Type B pancreatic cell (in vitro differentiated cells): ENCODE measurements around the gene TM9SF1. TPM values are rescaled to one million over a fixed set of nuclear protein-coding genes. Genes with fewer than 3 reads are reported as not detected.

Source experiments
- DNase-seq: peaks from one replicate; pipeline ENCODE4 v3.0.0; 2021; ENCODE audit warnings: mixed read lengths; ENCODE audit not compliant: unreplicated experiment; ENCODE audit errors: extremely low spot score
- H3K27ac Mint-ChIP-seq: 2 replicates; pipeline ENCODE4 v1.8.0; 2021; ENCODE audit warnings: mild to moderate bottlenecking, mixed read lengths
- H3K27me3 Mint-ChIP-seq: 2 replicates; pipeline ENCODE4 v1.8.0; 2021; ENCODE audit warnings: mixed read lengths
- H3K36me3 Mint-ChIP-seq: 2 replicates; pipeline ENCODE4 v1.8.0; 2021; ENCODE audit warnings: mixed read lengths
- H3K4me1 Mint-ChIP-seq: one replicate; pipeline ENCODE4 v1.8.0; 2021; ENCODE audit warnings: mixed read lengths; ENCODE audit not compliant: unreplicated experiment
- H3K4me3 Mint-ChIP-seq: 2 replicates; pipeline ENCODE4 v1.8.0; 2021; ENCODE audit warnings: mild to moderate bottlenecking, mixed read lengths
- H3K9me3 Mint-ChIP-seq: 2 replicates; pipeline ENCODE4 v1.8.0; 2021; ENCODE audit warnings: mixed read lengths
- total RNA-seq: library from RNA; stranded (reverse); gene quantifications from 2 replicates; pipeline ENCODE4 v1.2.1, GENCODE V29; 2021; ENCODE audit warnings: low replicate concordance
- TF ChIP-seq, protein P1 (sequence below): fragments of 200-600 bp; sonication (generic); conservative IDR thresholded peaks from 2 replicates; pipeline ENCODE4 v1.5.0; 2021; ENCODE audit warnings: antibody characterized with exemption, mild to moderate bottlenecking

TM9SF1 gene
- total RNA-seq, 1 donor from 2014 or later: 50.5 TPM

DNA sequence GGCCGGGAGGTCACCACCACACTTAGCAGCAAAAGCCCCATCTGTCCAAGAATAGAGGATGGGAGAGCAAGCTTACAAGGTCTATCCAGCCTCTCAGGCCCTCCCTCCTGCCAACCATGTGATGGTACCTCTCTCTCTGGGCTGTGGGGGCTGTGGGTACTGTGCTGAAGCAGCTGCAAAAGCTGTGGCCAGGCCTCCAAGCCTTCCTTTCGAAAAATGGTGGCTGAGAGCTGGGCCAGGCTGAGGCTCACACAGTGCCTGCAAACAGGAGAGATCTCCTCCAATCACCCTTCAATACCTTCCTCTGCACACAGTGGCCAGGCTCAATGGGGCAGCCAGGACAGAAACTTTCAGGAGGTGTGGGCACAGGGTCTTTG is 7.7 kb downstream of the TM9SF1 start:
- H3K4me3 Mint-ChIP-seq: peak overlapping the region; percentile 92
- peak overlapping the region; percentile 88 for H3K27ac Mint-ChIP-seq
- no peaks in the 10 kb centered on the region for H3K27me3 Mint-ChIP-seq
- TF ChIP-seq, protein P1, sequence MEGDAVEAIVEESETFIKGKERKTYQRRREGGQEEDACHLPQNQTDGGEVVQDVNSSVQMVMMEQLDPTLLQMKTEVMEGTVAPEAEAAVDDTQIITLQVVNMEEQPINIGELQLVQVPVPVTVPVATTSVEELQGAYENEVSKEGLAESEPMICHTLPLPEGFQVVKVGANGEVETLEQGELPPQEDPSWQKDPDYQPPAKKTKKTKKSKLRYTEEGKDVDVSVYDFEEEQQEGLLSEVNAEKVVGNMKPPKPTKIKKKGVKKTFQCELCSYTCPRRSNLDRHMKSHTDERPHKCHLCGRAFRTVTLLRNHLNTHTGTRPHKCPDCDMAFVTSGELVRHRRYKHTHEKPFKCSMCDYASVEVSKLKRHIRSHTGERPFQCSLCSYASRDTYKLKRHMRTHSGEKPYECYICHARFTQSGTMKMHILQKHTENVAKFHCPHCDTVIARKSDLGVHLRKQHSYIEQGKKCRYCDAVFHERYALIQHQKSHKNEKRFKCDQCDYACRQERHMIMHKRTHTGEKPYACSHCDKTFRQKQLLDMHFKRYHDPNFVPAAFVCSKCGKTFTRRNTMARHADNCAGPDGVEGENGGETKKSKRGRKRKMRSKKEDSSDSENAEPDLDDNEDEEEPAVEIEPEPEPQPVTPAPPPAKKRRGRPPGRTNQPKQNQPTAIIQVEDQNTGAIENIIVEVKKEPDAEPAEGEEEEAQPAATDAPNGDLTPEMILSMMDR: no peak
- peaks cover 19% of the 10 kb centered on the region for H3K4me1 Mint-ChIP-seq
- no peak for DNase-seq
- H3K9me3 Mint-ChIP-seq: no peaks in the 10 kb centered on the region
- peaks cover 9% of the 10 kb centered on the region for H3K36me3 Mint-ChIP-seq

DNA sequence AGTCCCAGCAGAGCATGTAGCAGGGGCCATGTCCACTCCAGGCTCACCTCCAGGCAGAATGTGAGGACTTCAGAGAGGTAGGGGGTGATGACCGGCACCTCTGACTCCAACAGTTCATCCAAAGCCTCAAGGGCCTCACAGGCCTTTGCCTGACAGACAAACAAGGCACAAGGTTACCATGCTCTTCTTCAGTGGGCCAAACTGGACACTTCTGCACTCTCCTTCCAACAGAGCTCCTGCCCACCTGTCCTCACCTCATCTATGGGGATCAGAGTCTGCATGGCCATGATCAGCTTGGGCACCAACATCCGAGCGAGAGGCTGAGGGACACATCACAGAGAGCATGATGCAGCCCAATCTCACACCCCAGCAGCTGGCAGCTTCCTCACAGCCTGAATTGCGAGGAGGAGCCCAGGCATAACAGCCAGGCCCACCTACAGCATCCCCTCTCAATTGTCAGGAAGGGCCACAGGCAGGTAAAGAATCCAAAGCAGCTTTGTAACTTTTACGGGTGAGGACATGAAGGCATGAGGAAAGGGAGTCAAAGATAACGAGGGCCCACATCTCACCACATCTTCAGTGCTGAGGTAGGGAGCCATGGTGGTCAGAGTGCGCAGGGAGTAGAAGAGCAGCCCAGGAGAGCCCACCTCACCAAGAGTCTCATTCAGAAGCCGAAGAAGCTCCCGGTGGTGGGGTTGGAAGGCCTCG is 8.3 kb downstream of the TM9SF1 start:
- H3K4me3 Mint-ChIP-seq: peak overlapping the region; percentile 79
- TF ChIP-seq, protein P1: no peak
- H3K4me1 Mint-ChIP-seq: peaks cover 19% of the 10 kb centered on the region
- H3K27ac Mint-ChIP-seq: no peak overlapping the region
- H3K36me3 Mint-ChIP-seq: peaks cover 6% of the 10 kb centered on the region
- no peak for DNase-seq
- no peaks in the 10 kb centered on the region for H3K27me3 Mint-ChIP-seq
- H3K9me3 Mint-ChIP-seq: no peaks in the 10 kb centered on the region

DNA sequence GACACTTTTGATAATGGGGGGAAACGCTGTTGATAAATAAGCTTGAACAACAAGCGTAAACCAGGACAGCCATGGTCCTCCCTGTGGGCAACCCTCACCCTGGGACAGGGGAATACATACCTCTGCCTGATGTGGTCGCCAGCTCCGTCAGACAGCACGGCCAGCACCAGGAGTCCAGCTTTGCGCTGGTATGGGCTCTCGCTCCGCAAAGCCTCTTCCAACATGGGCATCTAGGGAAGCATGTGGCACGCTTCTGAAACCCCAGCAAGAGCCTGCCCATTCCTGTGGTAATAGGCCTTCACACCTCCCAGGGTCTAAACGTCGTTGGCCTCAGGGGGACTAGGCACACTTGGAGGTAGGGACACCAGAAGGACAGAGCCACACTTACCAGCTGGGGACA is 9.5 kb downstream of the TM9SF1 start:
- H3K27ac Mint-ChIP-seq: peak overlapping the region; percentile 13
- H3K9me3 Mint-ChIP-seq: no peaks in the 10 kb centered on the region
- TF ChIP-seq, protein P1: no peak
- H3K4me1 Mint-ChIP-seq: peaks cover 19% of the 10 kb centered on the region
- no peaks in the 10 kb centered on the region for H3K27me3 Mint-ChIP-seq
- no peak overlapping the region for H3K4me3 Mint-ChIP-seq
- peaks cover 10% of the 10 kb centered on the region for H3K36me3 Mint-ChIP-seq
- no peak for DNase-seq

DNA sequence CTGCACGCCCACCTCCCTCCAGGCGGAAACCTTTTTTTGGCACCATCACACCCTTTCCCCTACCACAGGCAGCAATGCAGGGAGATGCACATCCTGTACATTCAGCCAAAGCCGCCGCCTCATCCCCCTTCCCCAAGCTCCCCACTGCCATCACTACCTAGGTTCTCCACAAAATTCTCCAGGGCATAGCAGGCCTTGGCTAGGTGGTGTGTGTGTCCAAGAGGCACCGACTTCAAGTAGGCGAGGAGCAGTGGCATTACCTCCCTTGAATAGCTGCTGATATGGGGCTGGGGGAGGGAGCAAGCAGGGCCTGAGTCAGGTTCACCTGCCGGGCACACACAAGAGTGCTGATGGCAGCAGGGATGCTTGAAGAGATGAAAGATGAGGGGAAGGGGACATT is 10.2 kb downstream of the TM9SF1 start:
- peaks cover 9% of the 10 kb centered on the region for H3K36me3 Mint-ChIP-seq

DNA sequence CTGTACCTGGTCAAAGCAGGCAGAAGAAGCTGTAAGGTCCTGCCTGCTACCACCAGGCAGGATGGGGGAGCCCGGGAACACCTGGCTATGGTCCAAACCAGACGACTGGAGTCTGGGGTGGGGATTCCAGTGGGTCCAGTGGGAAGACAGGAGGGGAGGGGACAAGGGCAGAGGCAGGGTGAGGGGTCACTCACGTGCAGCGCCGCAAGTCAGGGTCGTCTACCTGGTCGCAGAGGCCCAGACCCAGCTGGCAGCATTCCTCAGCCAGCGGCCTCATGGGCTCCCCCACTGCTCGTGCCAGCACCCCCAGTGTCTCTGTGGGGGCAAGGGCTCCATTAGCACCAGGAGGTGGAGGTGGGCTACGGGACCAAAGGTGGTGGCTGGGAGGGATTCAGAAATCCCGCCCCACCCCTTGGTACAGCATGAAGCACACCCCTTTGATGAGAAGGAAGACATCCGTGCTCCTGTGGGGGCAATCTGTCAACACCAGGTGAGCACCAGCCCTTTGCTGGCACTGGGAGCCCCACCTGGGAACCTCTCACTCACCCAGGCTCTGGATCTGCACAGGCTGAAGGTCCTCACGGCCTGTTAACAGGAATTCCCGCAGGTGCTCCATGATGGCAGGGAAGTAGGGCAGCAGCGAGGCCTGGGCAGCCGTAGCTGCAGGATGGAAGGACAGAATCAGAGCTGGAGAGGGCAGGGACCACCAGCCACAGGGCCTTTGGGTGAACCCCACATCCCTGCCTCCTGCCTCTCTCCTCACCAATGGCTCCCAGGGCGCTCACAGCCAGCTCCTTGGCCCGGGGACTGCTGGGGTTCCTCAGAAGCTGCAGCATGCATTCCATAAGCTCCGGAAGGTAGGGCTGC is 10.9 kb downstream of the TM9SF1 start:
- no peak overlapping the region for H3K4me3 Mint-ChIP-seq
- no peaks in the 10 kb centered on the region for H3K27me3 Mint-ChIP-seq
- DNase-seq: no peak
- TF ChIP-seq, protein P1: no peak
- peaks cover 22% of the 10 kb centered on the region for H3K4me1 Mint-ChIP-seq
- H3K27ac Mint-ChIP-seq: no peak overlapping the region
- peaks cover 7% of the 10 kb centered on the region for H3K36me3 Mint-ChIP-seq
- no peaks in the 10 kb centered on the region for H3K9me3 Mint-ChIP-seq

More for the DNA sequence above, 10.2 kb downstream of the TM9SF1 start:
- Mint-ChIP-seq H3K27me3 (no peaks in the 10 kb centered on the region), H3K27ac (no peak overlapping the region), H3K9me3 (no peaks in the 10 kb centered on the region), H3K4me1 (peaks cover 20% of the 10 kb centered on the region), H3K4me3 (no peak overlapping the region)
- TF ChIP-seq, protein P1: no peak
- no peak for DNase-seq
